ENCODE data around the gene KCNAB1. TPM values are rescaled to one million over a fixed set of nuclear protein-coding genes. Genes with fewer than 3 reads are reported as not detected.

The KCNAB1 gene
- polyA plus RNA-seq, 1 experiment, result 0.07 TPM

DNA sequence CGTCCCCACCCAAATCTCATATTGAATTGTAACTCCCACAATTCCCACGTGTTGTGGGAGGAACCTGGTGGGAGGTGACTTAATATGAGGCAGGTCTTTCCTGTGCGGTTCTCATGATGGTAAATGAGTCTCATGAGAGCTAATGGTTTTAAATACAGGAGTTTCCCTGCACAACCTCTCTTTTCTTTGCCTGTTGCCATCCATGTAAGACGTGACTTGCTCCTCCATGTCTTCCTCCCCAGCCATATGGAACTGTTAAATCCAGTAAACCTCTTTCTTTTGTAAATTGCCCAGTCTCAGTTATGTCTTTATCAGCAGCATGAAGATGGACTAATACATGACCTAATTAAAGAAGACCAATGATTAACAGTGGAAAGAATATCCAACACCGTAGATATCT is 377.9 kb downstream of the KCNAB1 start:
- H3K27me3 ChIP-seq (ENCODE audit: control insufficient read depth, insufficient read depth, low read length), result no peaks in the 10 kb centered on the region
- CTCF ChIA-PET, result no interaction called here
- no peak overlapping the region for H3K4me3 ChIP-seq (ENCODE audit: low read depth, low read length)
- no peak for TF ChIP-seq CTCF (IDR thresholded peaks at IDR 0.05; ENCODE audit: low read depth, low read length)
- no peaks in the 10 kb centered on the region for H3K9me3 ChIP-seq (ENCODE audit: control insufficient read depth, insufficient read depth, low read length)
- POLR2A ChIA-PET, result no interaction called here
- no peak for DNase-seq (ENCODE audit: low read depth, low spot score)
- H3K27ac ChIP-seq (ENCODE audit: low read depth, low read length), result no peak overlapping the region

GRCh38 chr3:156507285-156507684 is 386.9 kb downstream of the KCNAB1 start:
- no peaks in the 10 kb centered on the region for H3K9me3 ChIP-seq (ENCODE audit: control insufficient read depth, insufficient read depth, low read length)
- H3K27ac ChIP-seq (ENCODE audit: low read depth, low read length), result no peak overlapping the region
- H3K4me3 ChIP-seq (ENCODE audit: low read depth, low read length), result no peak overlapping the region
- no peaks in the 10 kb centered on the region for H3K27me3 ChIP-seq (ENCODE audit: control insufficient read depth, insufficient read depth, low read length)
- no peak for TF ChIP-seq CTCF (IDR thresholded peaks at IDR 0.05; ENCODE audit: low read depth, low read length)
- POLR2A ChIA-PET, result no interaction called here
- CTCF ChIA-PET, result interaction anchor here (1.1 to 8.0 kb wide), 10 partner anchors 7 to 630 kb away, joined by 4 to 204 read pairs (median 9); no protein-coding TSS in a partner anchor
- DNase-seq (ENCODE audit: low read depth, low spot score), result no peak

GRCh38 chr3:156509189-156510174 is 389.1 kb downstream of the KCNAB1 start:
- H3K27ac ChIP-seq (ENCODE audit: low read depth, low read length), result no peak overlapping the region
- ChIA-PET CTCF (interaction anchor here (0.5 to 8.0 kb wide), 63 partner anchors 10 to 1117 kb away, joined by 3 to 204 read pairs (median 4); no protein-coding TSS in a partner anchor), POLR2A (no interaction called here)
- peak; percentile 34 for DNase-seq (ENCODE audit: low read depth, low spot score)
- peak; percentile 60 for TF ChIP-seq CTCF (IDR thresholded peaks at IDR 0.05; ENCODE audit: low read depth, low read length)
- H3K9me3 ChIP-seq (ENCODE audit: control insufficient read depth, insufficient read depth, low read length), result no peaks in the 10 kb centered on the region
- H3K27me3 ChIP-seq (ENCODE audit: control insufficient read depth, insufficient read depth, low read length), result no peaks in the 10 kb centered on the region
- H3K4me3 ChIP-seq (ENCODE audit: low read depth, low read length), result no peak overlapping the region

GRCh38 chr3:156511987-156512677 is 391.8 kb downstream of the KCNAB1 start:
- CTCF ChIA-PET, result interaction anchor here (0.6 to 8.0 kb wide), 9 partner anchors 9 to 626 kb away, joined by 3 to 204 read pairs (median 4); no protein-coding TSS in a partner anchor
- no peak overlapping the region for H3K27ac ChIP-seq (ENCODE audit: low read depth, low read length)
- TF ChIP-seq CTCF (IDR thresholded peaks at IDR 0.05; ENCODE audit: low read depth, low read length), result no peak

More at GRCh38 chr3:156511987-156512677, 391.8 kb downstream of the KCNAB1 start:
- POLR2A ChIA-PET, result no interaction called here
- Histone ChIP-seq H3K9me3 (ENCODE audit: control insufficient read depth, insufficient read depth, low read length) (no peaks in the 10 kb centered on the region), H3K27me3 (ENCODE audit: control insufficient read depth, insufficient read depth, low read length) (no peaks in the 10 kb centered on the region), H3K4me3 (ENCODE audit: low read depth, low read length) (no peak overlapping the region)
- no peak for DNase-seq (ENCODE audit: low read depth, low spot score)

All from AG04450 (cell line).